ENCODE data around the gene ACCSL.

ACCSL gene

DNA sequence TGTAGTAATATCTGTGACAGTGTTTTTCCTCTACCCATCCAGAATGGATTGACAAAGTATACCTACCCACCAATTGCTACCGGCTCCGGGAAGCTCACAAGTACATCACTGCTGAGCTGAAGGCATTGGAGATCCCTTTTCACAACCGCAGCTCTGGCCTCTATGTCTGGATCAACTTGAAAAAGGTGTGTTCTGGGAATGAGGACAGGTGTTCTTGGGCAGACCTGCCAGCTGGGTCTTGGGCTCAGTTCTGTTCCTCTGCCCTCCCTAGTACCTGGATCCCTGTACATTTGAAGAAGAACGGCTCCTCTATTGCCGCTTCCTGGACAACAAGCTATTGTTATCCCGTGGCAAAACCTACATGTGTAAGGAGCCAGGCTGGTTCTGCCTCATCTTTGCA is 10.5 kb downstream of the ACCSL start:
- H3K36me3 ChIP-seq (ENCODE audit: control insufficient read depth, insufficient read depth, low read length) = no peaks in the 10 kb centered on the region
- H3K27ac ChIP-seq (ENCODE audit: low read depth, low read length, severe bottlenecking) = no peak overlapping the region
- WGBS, 2 experiments (ENCODE audit: insufficient coverage in 2 of 2) = 88 to 97% methylated on average over 3 to 6 of the region's 6 CpGs
- H3K4me3 ChIP-seq (ENCODE audit: extremely low read depth, insufficient read depth, low read length, poor library complexity, severe bottlenecking) = no peak overlapping the region
- no peaks in the 10 kb centered on the region for H3K9me3 ChIP-seq (ENCODE audit: control insufficient read depth, low read length)
- H3K4me1 ChIP-seq (ENCODE audit: control insufficient read depth, insufficient read depth, low read length, poor library complexity, severe bottlenecking) = no peaks in the 10 kb centered on the region

DNA sequence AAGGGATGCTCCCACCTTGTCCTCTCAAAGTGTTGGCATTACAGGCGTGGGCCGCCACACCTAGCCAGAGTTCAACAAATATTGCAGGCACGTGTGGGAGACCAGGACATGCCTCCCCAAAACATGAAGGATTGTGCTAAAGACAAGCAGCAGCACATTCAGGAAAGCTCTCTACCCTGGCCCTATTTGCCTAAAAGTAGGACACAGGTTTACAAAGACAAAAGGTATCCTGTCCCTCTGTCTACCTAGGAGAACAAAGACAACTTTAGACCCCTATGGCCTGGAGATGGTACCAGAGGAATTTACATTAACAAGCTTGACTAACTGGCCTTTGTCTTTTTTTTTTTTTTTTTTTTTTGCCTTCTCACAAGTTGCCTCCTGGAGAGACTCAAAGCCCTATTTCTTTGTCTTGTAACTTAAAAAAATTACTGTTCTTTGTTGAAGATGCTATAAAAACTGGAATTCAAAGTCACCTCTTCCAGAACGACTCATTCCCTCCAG is 17.4 kb downstream of the ACCSL start:
- 58 to 62% methylated on average over 3 of the region's 4 CpGs for WGBS, 2 experiments (ENCODE audit: insufficient coverage in 2 of 2)
- Histone ChIP-seq H3K4me1 (ENCODE audit: control insufficient read depth, insufficient read depth, low read length, poor library complexity, severe bottlenecking) (peaks cover 4% of the 10 kb centered on the region), H3K36me3 (ENCODE audit: control insufficient read depth, insufficient read depth, low read length) (no peaks in the 10 kb centered on the region), H3K9me3 (ENCODE audit: control insufficient read depth, low read length) (no peaks in the 10 kb centered on the region), H3K27ac (ENCODE audit: low read depth, low read length, severe bottlenecking) (peak overlapping the region; percentile 59), H3K4me3 (ENCODE audit: extremely low read depth, insufficient read depth, low read length, poor library complexity, severe bottlenecking) (no peak overlapping the region)

DNA sequence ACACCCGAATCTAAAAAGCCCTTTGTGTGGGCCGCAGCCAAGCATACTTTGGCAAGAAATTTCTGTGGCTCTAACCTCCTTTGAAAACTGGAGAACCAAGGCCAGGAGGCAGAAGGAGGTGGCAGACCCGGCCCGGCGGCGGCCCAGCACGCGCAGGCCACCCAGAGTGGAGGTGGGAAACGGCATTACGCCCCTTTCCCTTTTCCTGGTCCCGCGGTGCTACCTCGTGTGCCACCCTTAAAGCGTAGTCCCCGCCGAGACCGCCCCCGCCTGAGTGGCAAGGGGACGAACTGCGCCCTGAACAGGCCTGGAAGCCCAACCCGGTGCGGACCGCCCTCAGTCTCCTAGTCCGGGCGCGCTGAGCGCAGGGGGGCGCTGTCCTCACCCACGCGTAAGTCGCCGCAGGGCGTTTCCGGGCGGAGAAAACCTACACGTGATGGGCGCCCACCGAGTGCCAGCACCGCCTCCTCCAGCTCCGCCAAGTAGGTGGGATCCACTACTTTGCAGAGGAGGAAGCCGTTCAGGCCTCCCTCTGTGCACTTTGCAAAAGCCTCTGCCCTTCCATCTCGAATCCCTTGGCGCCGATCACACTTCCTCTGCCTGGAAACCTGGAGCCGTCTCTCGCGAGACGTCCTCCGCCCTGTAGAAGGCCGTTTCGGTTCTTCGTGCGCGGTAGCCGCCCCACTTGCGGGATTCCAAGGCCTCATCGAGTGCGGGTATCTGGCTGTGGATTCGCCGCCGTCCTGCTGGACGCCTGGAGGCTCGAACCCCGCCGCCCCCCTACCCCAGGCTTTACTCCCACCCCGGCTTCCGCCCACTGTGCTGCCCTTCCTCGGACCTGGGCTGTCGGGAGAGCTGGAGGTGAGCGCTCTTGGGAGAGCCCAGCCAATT is 18.3 kb downstream of the ACCSL start, which contains the start of gene ACCS:
ACCS (plus strand) TSS at position 430 of the 891 bp plus-strand sequence. CDS start 1,358 bp downstream, outside the sequence.
- Histone ChIP-seq H3K4me1 (ENCODE audit: control insufficient read depth, insufficient read depth, low read length, poor library complexity, severe bottlenecking) (peaks cover 4% of the 10 kb centered on the region), H3K9me3 (ENCODE audit: control insufficient read depth, low read length) (no peaks in the 10 kb centered on the region), H3K27ac (ENCODE audit: low read depth, low read length, severe bottlenecking) (peak within 1 kb of the TSS; percentile 59), H3K36me3 (ENCODE audit: control insufficient read depth, insufficient read depth, low read length) (no peaks in the 10 kb centered on the region), H3K4me3 (ENCODE audit: extremely low read depth, insufficient read depth, low read length, poor library complexity, severe bottlenecking) (peak within 1 kb of the TSS; percentile 46)
- WGBS, 2 experiments (ENCODE audit: insufficient coverage in 2 of 2) = 7% methylated on average over 64 to 65 of the region's 70 CpGs

DNA sequence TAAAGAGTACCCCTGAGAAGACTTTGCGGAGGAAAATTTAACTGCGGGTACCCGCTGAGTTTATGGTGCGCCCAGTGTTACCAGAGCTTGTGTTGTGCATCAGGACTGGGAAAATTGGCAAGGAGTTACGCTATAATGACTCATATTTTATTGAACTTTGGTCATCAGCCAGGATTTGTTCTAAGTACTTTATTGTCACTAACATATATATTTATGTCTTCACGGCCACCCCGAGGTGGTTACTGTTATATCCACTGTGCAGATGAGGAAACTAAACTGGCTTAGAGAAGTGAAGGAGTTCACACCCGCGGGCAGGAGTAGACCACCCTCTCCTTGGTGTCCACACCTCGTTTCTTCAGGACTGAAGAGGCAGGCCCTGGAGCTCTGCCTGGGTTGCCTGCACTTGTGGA is 19.0 kb downstream of the ACCSL start:
- peak overlapping the region; percentile 46 for H3K4me3 ChIP-seq (ENCODE audit: extremely low read depth, insufficient read depth, low read length, poor library complexity, severe bottlenecking)
- 75 to 83% methylated on average over 6 to 8 of the region's 10 CpGs for WGBS, 2 experiments (ENCODE audit: insufficient coverage in 2 of 2)

DNA sequence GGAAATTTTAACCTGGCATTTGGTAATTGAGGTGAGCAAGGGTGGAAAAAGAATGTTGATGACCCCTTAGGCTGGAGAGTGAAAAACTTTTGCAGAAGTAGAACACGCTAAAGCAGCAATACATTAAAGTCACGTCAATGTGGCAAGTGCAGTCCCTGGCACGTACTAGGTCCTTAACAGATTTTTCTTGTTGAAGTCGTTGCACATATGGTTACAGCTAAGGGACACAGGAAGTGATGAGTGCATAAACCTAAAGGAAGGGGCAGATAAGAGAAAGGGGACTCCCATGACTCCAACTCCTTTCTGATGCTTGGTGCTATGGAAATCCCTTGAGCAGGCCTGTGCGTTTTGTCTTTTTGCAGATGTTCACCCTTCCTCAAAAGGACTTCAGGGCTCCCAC is 19.5 kb downstream of the ACCSL start:
- Histone ChIP-seq H3K27ac (ENCODE audit: low read depth, low read length, severe bottlenecking) (no peak overlapping the region), H3K36me3 (ENCODE audit: control insufficient read depth, insufficient read depth, low read length) (no peaks in the 10 kb centered on the region), H3K4me3 (ENCODE audit: extremely low read depth, insufficient read depth, low read length, poor library complexity, severe bottlenecking) (no peak overlapping the region), H3K9me3 (ENCODE audit: control insufficient read depth, low read length) (no peaks in the 10 kb centered on the region), H3K4me1 (ENCODE audit: control insufficient read depth, insufficient read depth, low read length, poor library complexity, severe bottlenecking) (peaks cover 4% of the 10 kb centered on the region)
- 85 to 100% methylated on average over 4 to 5 of the region's 5 CpGs for WGBS, 2 experiments (ENCODE audit: insufficient coverage in 2 of 2)

More for the DNA sequence above, 19.0 kb downstream of the ACCSL start:
- peaks cover 4% of the 10 kb centered on the region for H3K4me1 ChIP-seq (ENCODE audit: control insufficient read depth, insufficient read depth, low read length, poor library complexity, severe bottlenecking)
- peak overlapping the region; percentile 36 for H3K27ac ChIP-seq (ENCODE audit: low read depth, low read length, severe bottlenecking)
- H3K36me3 ChIP-seq (ENCODE audit: control insufficient read depth, insufficient read depth, low read length) = no peaks in the 10 kb centered on the region
- no peaks in the 10 kb centered on the region for H3K9me3 ChIP-seq (ENCODE audit: control insufficient read depth, low read length)

DNA sequence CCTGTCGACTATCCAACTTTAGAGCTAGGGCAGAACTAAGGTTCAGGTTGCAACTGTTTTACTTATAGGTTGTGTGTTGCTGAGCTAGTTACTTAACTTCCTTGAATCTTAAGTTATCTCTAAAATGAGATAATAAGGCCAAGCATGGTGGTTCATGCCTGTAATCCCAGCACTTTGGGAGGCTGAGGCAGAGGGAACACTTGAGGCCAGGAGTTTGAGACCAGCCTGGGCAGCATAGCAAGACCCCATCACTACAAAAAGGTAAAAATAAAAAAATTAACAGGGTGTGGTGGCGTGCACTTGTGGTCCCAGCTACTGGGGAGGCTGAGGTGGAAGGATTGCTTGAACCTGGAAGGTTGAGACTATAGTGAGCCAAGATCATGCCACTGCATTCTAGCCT is 20.4 kb downstream of the ACCSL start:
- Histone ChIP-seq H3K36me3 (ENCODE audit: control insufficient read depth, insufficient read depth, low read length) (no peaks in the 10 kb centered on the region), H3K27ac (ENCODE audit: low read depth, low read length, severe bottlenecking) (no peak overlapping the region), H3K4me1 (ENCODE audit: control insufficient read depth, insufficient read depth, low read length, poor library complexity, severe bottlenecking) (peaks cover 4% of the 10 kb centered on the region), H3K9me3 (ENCODE audit: control insufficient read depth, low read length) (no peaks in the 10 kb centered on the region), H3K4me3 (ENCODE audit: extremely low read depth, insufficient read depth, low read length, poor library complexity, severe bottlenecking) (no peak overlapping the region)
- 100% methylated on average over 1 to 2 of the region's 2 CpGs for WGBS, 2 experiments (ENCODE audit: insufficient coverage in 2 of 2)

DNA sequence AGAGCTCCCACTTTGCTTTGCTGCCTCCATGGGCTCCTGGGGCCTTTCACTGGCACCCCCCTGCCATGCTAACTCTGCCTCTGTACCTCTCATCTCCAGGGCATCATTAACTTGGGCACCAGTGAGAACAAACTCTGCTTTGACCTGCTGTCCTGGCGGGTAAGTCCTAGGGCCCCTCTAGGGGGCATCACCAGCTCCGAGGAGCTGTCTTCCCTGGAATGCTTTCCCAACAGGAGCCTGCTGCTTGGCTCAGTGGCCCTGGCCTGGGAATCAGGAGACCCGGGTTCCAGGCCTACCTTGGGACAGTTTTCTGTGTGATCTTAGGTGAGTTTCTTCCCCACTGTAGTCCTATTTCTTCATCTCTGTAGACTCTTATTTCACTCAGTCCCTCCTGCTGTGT is 23.4 kb downstream of the ACCSL start:
- WGBS, 2 experiments (ENCODE audit: insufficient coverage in 2 of 2) = 90 to 100% methylated on average over 2 to 3 of the region's 3 CpGs
- Histone ChIP-seq H3K27ac (ENCODE audit: low read depth, low read length, severe bottlenecking) (no peak overlapping the region), H3K4me1 (ENCODE audit: control insufficient read depth, insufficient read depth, low read length, poor library complexity, severe bottlenecking) (no peaks in the 10 kb centered on the region), H3K36me3 (ENCODE audit: control insufficient read depth, insufficient read depth, low read length) (no peaks in the 10 kb centered on the region), H3K4me3 (ENCODE audit: extremely low read depth, insufficient read depth, low read length, poor library complexity, severe bottlenecking) (no peak overlapping the region), H3K9me3 (ENCODE audit: control insufficient read depth, low read length) (no peaks in the 10 kb centered on the region)

DNA sequence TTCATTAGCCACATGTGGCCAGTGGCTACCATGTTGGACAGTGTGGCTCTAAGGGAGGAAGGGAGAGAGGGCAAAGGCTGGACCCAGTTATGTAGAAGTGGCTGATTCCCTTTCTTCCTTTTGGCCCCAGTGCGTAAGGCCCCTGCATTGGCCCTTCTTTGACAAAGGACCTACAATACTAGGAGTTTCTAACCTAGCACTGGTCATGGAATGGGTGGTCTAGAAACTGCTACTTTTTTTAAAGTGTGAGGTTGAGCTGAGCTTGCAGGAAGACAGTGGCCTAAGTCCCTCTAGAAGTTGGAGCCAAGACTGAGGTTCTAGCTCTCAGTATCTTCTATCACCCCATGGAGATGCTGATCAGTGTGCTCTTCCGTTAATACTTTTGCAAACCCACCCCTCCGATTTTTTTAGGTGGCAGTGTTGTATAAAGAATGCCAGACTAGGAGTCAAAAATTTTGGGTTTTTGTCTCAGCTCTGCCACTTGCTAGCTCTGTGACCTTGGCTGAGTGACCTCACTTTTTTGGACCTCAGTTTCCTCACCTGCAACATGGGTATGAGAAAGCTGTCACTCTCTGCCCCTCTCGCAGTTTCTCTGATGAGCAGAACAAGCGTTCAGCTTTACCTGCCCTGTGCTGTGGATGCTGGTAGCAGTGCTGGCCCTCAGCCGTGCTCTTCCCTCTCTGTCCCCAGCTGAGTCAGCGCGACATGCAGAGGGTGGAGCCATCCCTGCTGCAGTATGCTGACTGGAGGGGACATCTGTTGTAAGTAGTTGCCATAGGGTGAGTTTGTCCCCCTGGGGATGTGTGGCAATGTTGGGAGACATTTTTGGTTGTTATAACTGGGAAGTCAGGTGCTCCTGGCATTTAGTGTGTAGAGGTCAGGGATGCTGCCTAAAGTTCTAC is 25.2 kb downstream of the ACCSL start:
- Histone ChIP-seq H3K4me3 (ENCODE audit: extremely low read depth, insufficient read depth, low read length, poor library complexity, severe bottlenecking) (no peak overlapping the region), H3K27ac (ENCODE audit: low read depth, low read length, severe bottlenecking) (no peak overlapping the region), H3K9me3 (ENCODE audit: control insufficient read depth, low read length) (no peaks in the 10 kb centered on the region), H3K4me1 (ENCODE audit: control insufficient read depth, insufficient read depth, low read length, poor library complexity, severe bottlenecking) (no peaks in the 10 kb centered on the region), H3K36me3 (ENCODE audit: control insufficient read depth, insufficient read depth, low read length) (no peaks in the 10 kb centered on the region)
- 97% methylated on average over 3 to 5 of the region's 8 CpGs for WGBS, 2 experiments (ENCODE audit: insufficient coverage in 2 of 2)

DNA sequence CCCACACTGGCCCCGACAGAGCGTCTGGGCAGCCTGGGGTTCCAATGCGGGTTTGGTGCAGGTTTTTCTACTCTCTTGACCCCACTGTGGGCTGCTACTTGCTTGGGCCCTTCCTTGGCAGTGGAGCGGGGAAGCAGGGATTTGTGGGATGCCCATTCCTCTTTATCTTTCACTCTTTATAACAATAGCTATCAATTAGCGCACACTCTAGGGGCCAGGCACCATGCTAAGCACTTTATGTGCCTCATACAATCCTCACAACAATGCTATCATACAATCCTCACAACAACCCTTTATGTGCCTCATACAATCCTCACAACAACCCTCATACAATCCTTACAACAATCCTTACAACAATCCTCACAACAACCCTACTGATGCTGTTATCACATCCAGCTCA is 31.0 kb downstream of the ACCSL start:
- Histone ChIP-seq H3K4me3 (ENCODE audit: extremely low read depth, insufficient read depth, low read length, poor library complexity, severe bottlenecking) (no peak overlapping the region), H3K36me3 (ENCODE audit: control insufficient read depth, insufficient read depth, low read length) (no peaks in the 10 kb centered on the region), H3K4me1 (ENCODE audit: control insufficient read depth, insufficient read depth, low read length, poor library complexity, severe bottlenecking) (no peaks in the 10 kb centered on the region), H3K9me3 (ENCODE audit: control insufficient read depth, low read length) (peaks cover 4% of the 10 kb centered on the region), H3K27ac (ENCODE audit: low read depth, low read length, severe bottlenecking) (no peak overlapping the region)
- 93% methylated on average over 4 of the region's 5 CpGs for WGBS, 2 experiments (ENCODE audit: insufficient coverage in 2 of 2)

DNA sequence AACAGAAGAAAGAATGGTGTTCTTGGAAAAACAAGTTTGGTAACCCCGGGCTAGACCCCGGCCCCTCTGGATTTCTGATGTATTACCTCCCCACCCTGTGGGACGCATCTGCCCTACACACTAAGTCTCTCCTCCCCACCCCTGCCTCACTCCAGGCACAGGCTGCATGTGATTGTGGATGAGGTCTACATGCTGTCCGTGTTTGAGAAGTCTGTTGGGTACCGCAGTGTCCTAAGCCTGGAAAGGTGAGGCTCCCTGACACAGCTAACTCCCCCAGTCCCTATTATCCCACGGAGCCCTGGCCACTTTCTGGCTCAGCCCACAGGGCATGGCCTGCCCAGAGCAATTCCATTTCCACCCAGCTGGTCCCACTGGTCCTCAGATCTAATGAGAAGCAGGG is 31.6 kb downstream of the ACCSL start:
- peaks cover 4% of the 10 kb centered on the region for H3K9me3 ChIP-seq (ENCODE audit: control insufficient read depth, low read length)
- no peaks in the 10 kb centered on the region for H3K36me3 ChIP-seq (ENCODE audit: control insufficient read depth, insufficient read depth, low read length)
- no peak overlapping the region for H3K27ac ChIP-seq (ENCODE audit: low read depth, low read length, severe bottlenecking)
- no peak overlapping the region for H3K4me3 ChIP-seq (ENCODE audit: extremely low read depth, insufficient read depth, low read length, poor library complexity, severe bottlenecking)
- H3K4me1 ChIP-seq (ENCODE audit: control insufficient read depth, insufficient read depth, low read length, poor library complexity, severe bottlenecking) = no peaks in the 10 kb centered on the region
- 88 to 100% methylated on average over 1 to 3 of the region's 6 CpGs for WGBS, 2 experiments (ENCODE audit: insufficient coverage in 2 of 2)
